Stimulated activated effector memory CD8-positive, alpha-beta T cell treated with anti-CD3 and anti-CD28 coated beads, Interleukin-12 subunit alpha, Interleukin-12 subunit beta, amount 100 ng/mL, for 72 hours (primary cell): ENCODE results near the gene PICALM.
"Not testable (repeated sequence)": the region's sequence is repeated elsewhere in the genome, so short reads cannot be mapped to it uniquely, and the experiment has no call there.

Experiments used
- ATAC-seq: fragments of 150-1000 bp; cut with Tn5 transposase; 2 replicates; pipeline ENCODE4 v1.10.0; 2021
- DNase-seq, 2 donors: peaks; one replicate each; pipeline ENCODE4 v3.0.0; 2021 to 2022; ENCODE audit warnings: low spot score in 2 of 2
- H3K27ac Mint-ChIP-seq: one replicate; pipeline ENCODE4 v1.8.0; 2022; ENCODE audit warnings: mild to moderate bottlenecking, mixed read lengths
- H3K36me3 Mint-ChIP-seq: one replicate; pipeline ENCODE4 v1.8.0; 2022; ENCODE audit warnings: mild to moderate bottlenecking, mixed read lengths
- H3K4me1 Mint-ChIP-seq: one replicate; pipeline ENCODE4 v1.8.0; 2022; ENCODE audit warnings: mixed read lengths
- H3K4me3 Mint-ChIP-seq: one replicate; pipeline ENCODE4 v1.8.0; 2022; ENCODE audit warnings: mild to moderate bottlenecking, mixed read lengths
- H3K9me3 Mint-ChIP-seq: one replicate; pipeline ENCODE4 v1.8.0; 2022; ENCODE audit warnings: mixed read lengths

Gene PICALM

GRCh38 chr11:85930879-85931366, 138.0 kb downstream of the PICALM start:
- Mint-ChIP-seq H3K4me3 (no peak overlapping the region), H3K36me3 (no peaks in the 10 kb centered on the region), H3K27ac (no peak overlapping the region), H3K9me3 (no peaks in the 10 kb centered on the region), H3K4me1 (peaks cover 6% of the 10 kb centered on the region)
- ATAC-seq (no peak), DNase-seq (no peak)

- not testable (repeated sequence) for DNase-seq, H3K27ac Mint-ChIP-seq, ATAC-seq, H3K4me3 Mint-ChIP-seq, H3K36me3 Mint-ChIP-seq, H3K9me3 Mint-ChIP-seq
- peaks cover 12% of the 10 kb centered on the region for H3K4me1 Mint-ChIP-seq
These were observed 142.2 kb downstream of the PICALM start for GRCh38 chr11:85926653-85927214.

- ATAC-seq (no peak), DNase-seq (no peak)
- Mint-ChIP-seq H3K36me3 (no peaks in the 10 kb centered on the region), H3K4me1 (peaks cover 12% of the 10 kb centered on the region), H3K27ac (no peak overlapping the region), H3K4me3 (no peak overlapping the region), H3K9me3 (no peaks in the 10 kb centered on the region)
These were observed 145.4 kb downstream of the PICALM start for GRCh38 chr11:85923455-85923854.

GRCh38 chr11:85922367-85922766, 146.5 kb downstream of the PICALM start:
- ATAC-seq (peak; percentile 99), DNase-seq (no peak)
- Mint-ChIP-seq H3K4me3 (no peak overlapping the region), H3K4me1 (peaks cover 9% of the 10 kb centered on the region), H3K36me3 (no peaks in the 10 kb centered on the region), H3K27ac (no peak overlapping the region), H3K9me3 (no peaks in the 10 kb centered on the region)

- Mint-ChIP-seq H3K27ac (no peak overlapping the region), H3K4me3 (no peak overlapping the region)
- no peak for ATAC-seq
These were observed 149.7 kb downstream of the PICALM start for GRCh38 chr11:85918910-85919794.

GRCh38 chr11:85914425-85914824, 154.5 kb downstream of the PICALM start:
- Mint-ChIP-seq H3K9me3 (no peaks in the 10 kb centered on the region), H3K4me3 (no peak overlapping the region), H3K4me1 (no peaks in the 10 kb centered on the region), H3K36me3 (no peaks in the 10 kb centered on the region), H3K27ac (no peak overlapping the region)
- DNase-seq (no peak), ATAC-seq (no peak)

More at GRCh38 chr11:85918910-85919794, 149.7 kb downstream of the PICALM start:
- Mint-ChIP-seq H3K36me3 (no peaks in the 10 kb centered on the region), H3K4me1 (peaks cover 6% of the 10 kb centered on the region), H3K9me3 (no peaks in the 10 kb centered on the region)
- DNase-seq: no peak

- Mint-ChIP-seq H3K27ac (no peak overlapping the region), H3K4me3 (no peak overlapping the region), H3K36me3 (no peaks in the 10 kb centered on the region), H3K4me1 (no peaks in the 10 kb centered on the region), H3K9me3 (no peaks in the 10 kb centered on the region)
- no peak for DNase-seq
- ATAC-seq: no peak
These were observed 155.4 kb downstream of the PICALM start for GRCh38 chr11:85913513-85913912.

GRCh38 chr11:85912414-85912813, 156.5 kb downstream of the PICALM start:
- no peak for ATAC-seq
- Mint-ChIP-seq H3K27ac (no peak overlapping the region), H3K4me3 (no peak overlapping the region), H3K4me1 (no peaks in the 10 kb centered on the region), H3K9me3 (no peaks in the 10 kb centered on the region), H3K36me3 (no peaks in the 10 kb centered on the region)
- DNase-seq: no peak
